Stimulated activated CD8-positive, alpha-beta memory T cell treated with anti-CD3 and anti-CD28 coated beads, Interleukin-4, amount 100 ng/mL, for 4 hours (primary cell): ENCODE results near the gene OSBPL2.

Experiments used
- DNase-seq, 2 donors: peaks; one replicate each; pipeline ENCODE4 v3.0.0-alpha.2; 2020; ENCODE audit warnings: low read depth in 2 of 2, low spot score in 1 of 2

Gene OSBPL2

GRCh38 chr20:62220666-62221568 is 17.4 kb upstream of the OSBPL2 start:
- no peak for DNase-seq

GRCh38 chr20:62222266-62222850 is 16.0 kb upstream of the OSBPL2 start:
- no peak for DNase-seq

GRCh38 chr20:62222972-62223371 is 15.3 kb upstream of the OSBPL2 start:
- DNase-seq: no peak

GRCh38 chr20:62223571-62223970 is 14.8 kb upstream of the OSBPL2 start:
- DNase-seq: no peak

DNA sequence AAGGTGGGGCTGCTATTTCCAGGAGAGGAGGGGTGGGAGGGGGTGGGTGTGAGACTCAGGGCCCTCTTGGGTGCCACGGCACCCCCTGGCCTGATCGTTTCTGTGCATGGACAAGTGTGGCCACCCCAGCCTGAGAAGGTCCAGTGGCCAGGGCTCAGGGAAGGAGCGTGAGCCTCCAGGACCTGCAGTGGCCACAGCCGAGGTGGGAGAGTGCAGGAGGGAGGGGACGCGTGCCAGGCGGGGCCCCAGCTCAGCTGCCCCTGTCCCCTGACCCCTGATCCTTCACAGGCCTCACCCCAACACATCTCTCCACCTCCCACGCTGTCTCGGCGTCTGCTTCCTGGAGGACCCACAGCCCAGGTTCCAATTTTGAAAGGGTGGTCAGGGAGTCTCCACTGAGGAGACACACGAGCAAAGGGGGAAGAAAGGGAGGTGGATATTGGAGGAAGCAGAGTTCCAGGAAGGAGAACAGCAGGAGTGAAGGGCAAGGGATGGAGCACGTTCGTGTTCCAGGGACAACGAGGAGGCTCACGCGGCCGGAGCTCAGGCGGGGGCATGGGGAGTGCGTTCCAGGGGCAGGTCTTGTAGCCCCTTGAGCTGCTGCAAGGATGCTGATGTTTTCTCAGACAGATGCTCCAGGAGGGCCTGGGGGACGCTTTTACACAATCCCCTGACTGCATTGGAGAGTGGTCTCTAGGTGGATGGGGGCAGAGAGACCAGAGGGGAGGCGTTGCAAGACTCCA is 14.0 kb upstream of the OSBPL2 start:
- DNase-seq: no peak

- DNase-seq: no peak
These were observed 13.3 kb upstream of the OSBPL2 start for GRCh38 chr20:62225026-62225425.

DNA sequence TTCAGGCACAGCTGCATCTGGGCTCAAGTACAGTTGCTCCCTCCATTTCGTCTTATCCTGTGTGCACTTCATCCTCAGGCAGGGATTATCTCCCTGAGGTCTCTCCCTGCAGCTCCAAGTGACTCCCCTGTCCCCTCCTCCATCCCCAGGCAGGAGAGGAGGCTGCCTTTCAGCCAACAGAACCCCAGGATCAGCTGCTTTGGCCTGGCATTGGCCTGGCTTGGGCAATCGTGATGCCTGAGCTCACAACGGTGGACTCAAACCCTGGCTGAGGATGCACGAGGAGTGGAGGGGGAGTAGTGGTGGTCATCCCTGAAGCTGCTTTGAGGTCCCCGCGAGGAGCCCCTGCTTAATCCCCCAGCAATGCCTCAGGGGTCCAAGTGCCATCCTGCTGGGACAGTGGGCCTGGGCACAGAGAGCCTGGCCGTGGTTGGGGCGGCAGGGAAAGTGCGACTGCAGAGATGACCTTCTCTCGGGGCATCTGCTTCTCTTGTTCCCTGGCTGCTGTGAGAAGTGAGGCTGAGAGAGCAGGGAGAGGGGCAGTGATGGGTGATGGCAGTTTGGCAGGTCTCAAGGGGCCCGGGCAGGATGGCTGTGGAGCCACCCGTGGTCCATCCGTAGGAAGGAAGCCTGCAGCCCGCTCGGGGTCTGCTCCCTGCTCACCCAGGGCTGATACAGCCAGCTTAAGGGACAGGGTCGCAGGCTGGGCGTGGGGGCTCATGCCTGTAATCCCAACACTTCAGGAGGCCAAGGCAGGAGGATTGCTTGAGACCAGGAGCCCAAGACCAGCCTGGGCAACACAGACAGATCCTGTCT is 12.3 kb upstream of the OSBPL2 start:
- no peak for DNase-seq

DNA sequence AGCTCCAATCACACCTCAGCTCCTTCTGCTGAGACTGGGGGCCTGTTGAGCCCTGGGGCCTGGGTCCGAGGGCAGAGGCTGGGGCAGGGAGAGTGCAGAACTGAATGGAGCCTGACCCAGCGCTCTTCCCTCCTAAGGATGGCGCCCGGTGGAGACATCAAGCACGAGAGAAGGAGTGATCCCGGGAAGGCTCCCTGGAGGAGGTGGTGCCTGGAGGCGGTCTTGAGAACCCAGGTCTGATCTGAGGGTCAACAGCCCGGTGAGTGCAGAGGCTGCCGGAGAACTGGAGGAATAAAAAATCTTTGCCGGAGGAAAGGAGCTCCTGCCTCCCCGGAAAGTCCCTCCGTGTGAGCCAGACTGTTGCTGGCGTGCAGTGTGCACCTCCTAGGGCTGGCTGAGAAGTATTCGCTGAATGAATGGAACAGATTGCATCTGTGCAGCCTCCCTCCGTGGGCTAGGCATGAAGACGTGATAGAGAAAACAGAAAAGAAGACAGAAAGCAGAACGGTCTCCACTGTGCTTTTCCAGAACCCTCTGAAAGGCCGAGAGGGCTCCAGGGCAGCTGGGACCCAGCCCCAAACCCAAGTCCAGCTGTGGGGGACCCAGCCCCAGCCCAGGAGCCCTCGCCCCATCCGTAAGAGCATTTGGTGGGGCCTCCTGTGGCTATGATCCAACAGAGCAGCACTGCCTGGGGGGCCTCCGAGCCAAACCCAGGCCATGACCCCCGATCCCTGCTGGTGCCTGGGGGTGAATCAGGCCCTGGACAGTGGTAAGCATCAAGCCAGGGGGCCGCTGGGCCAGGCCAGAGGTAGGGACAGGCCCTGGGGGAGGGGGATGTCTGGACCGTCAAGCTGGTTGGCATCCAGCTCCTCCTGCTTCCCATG is 11.4 kb upstream of the OSBPL2 start:
- no peak for DNase-seq

DNA sequence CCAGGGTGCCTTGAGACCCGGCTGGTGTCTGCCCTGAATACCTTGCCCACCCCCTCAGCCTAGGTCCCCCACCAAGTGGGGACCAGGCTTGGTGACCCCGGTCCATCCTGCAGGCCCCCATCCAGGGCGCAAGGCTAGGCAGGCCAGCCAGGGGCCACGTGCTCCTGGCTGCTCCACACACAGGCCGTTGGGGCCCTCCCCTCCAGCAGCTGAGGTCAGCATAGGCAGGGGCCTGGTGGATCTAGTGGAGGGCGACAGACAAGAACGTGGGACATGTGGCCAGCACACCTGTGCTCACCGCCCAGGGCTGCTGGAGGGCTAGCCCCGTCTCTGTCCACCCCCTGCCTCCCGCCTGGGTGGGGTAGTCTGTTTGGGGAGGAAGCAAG is 10.7 kb upstream of the OSBPL2 start:
- no peak for DNase-seq

- no peak for DNase-seq
These were observed 10.1 kb upstream of the OSBPL2 start for GRCh38 chr20:62227977-62228958.

GRCh38 chr20:62228982-62229545 is 9.3 kb upstream of the OSBPL2 start:
- no peak for DNase-seq

GRCh38 chr20:62229667-62230066 is 8.7 kb upstream of the OSBPL2 start:
- DNase-seq: no peak

DNA sequence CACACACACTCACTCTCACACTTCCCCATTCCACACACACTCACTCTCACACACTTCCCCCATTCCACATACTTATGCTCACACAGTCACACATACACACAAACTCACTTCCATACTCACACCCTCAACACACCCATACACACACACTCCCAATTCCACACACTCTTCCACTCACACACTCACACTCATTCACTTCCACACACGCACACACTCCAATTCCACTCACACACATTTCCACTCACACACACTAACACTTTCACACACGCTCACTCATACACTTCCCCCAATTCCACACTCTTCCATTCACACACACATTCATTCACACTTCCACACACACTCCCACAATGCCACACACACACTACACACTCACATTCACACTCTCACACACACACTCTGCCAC is 8.0 kb upstream of the OSBPL2 start:
- no peak for DNase-seq

GRCh38 chr20:62230696-62231095 is 7.6 kb upstream of the OSBPL2 start:
- no peak for DNase-seq

DNA sequence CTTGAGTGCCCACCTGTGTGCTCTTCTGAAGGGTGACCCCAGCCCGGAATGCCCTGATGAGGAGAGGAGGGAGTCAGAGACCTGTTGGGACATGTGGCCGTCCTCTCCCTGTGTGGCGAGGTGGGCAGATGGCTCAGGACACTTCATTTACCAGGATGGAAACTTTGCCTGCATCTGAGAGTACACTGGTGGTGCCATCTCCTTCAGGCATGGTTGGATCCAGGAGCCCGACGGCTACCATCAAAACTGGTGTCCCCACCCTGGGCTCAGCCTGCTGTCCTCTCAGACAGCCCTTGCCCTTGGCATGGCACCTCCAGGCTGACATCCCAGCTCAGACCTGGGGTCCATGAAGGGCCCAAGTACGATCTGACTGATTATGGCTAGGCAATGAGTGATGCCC is 7.0 kb upstream of the OSBPL2 start:
- no peak for DNase-seq

DNA sequence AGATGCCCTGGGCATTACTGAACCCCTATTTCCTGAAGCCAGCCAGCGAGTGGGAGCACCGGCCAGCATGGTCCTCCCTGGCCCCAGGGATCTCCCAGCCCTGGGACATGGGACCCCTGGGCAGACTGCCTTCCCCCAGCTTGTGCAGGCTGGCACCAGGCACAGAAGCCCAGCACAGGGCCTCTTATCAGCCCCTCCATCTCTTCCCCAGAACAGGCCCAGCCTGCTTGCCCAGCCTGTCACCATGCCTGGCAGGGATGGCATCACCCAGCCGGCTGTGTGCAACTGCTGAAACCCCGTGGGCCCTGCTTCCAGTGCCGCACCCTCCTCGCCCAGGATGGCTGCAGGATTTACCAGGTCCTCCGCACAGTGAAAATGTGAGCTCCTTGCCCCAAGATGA is 6.1 kb upstream of the OSBPL2 start:
- DNase-seq: no peak

GRCh38 chr20:62232770-62233645 is 5.3 kb upstream of the OSBPL2 start:
- no peak for DNase-seq

- no peak for DNase-seq
These were observed 4.6 kb upstream of the OSBPL2 start for GRCh38 chr20:62233684-62234083.
